COLO668 (cell line): ENCODE results near the gene NSF.
"Not testable (repeated sequence)": the region's sequence is repeated elsewhere in the genome, so short reads cannot be mapped to it uniquely, and the experiment has no call there.

Experiments
- DNase-seq: peaks from one replicate; lab custom pipeline; 2025; ENCODE audit not compliant: unreplicated experiment; lab: John Stamatoyannopoulos, UW

NSF gene

DNA sequence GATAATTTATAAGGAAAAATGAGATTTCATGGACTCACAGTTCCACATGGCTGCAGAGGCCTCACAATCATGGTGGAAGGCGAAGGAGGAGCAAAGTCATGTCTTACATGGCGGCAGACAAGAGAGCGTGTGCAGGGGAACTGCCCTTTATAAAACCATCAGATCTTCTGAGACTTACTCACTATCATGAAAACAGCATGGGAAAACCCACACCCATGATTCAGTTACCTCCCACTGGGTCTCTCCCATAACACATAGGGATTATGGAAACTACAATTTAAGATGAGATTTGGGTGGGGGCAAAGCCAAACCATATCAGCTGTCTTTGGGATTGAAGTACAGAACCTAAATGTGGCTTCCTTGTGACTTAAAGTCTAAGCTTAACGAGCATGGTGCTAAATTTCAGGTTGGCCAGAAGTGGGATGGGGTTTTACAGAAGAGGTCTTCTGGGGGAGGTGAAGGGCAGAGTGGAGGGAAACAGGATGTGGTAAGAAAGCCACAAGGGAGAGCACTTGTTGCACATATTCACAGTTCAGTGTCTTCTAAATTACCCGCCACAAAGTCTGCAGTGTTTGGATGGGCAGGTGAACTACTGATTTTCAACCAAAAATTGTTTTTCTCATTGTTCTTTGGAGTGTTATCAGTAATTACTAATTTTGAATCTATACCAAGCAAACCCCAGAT, 38.4 kb downstream of the NSF start:
- not testable (repeated sequence) for DNase-seq

DNA sequence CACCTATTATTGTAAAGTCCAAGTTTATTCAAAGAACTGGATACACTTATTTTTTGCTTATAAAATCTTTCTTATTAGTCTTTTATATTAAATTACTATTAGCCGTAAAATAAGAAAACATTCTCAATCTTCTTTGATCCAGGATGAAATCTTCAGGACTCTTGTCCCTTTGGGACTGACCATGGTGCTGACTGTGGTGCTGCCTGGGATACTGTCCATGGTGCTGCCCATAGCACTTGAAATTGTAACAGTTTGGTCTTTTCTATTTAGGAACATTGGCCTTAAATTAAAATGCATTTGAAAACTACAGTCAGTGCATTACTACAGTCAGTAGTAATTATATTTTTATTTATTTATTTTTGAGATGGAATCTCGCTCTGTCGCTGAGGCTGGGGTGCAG, 41.7 kb downstream of the NSF start:
- not testable (repeated sequence) for DNase-seq

DNA sequence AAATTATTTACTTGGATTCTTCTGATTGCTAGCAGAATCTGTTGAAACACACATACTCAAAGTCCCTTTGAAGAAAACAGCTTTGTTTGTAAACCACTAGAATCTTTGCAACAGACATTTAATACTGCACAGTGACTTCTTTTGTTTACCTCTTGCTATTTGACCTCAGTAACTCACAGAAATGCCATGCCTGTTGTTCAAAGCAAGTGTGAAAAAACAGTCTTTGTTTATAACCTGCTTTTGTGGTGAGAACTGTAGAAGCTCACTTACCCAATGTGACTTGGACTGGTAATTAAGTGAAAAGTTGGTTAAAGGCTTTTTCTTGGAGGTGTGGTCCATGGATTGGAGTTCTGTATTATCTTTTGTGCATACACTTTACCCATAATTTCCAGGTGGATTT, 44.4 kb downstream of the NSF start:
- DNase-seq, result not testable (repeated sequence)

DNA sequence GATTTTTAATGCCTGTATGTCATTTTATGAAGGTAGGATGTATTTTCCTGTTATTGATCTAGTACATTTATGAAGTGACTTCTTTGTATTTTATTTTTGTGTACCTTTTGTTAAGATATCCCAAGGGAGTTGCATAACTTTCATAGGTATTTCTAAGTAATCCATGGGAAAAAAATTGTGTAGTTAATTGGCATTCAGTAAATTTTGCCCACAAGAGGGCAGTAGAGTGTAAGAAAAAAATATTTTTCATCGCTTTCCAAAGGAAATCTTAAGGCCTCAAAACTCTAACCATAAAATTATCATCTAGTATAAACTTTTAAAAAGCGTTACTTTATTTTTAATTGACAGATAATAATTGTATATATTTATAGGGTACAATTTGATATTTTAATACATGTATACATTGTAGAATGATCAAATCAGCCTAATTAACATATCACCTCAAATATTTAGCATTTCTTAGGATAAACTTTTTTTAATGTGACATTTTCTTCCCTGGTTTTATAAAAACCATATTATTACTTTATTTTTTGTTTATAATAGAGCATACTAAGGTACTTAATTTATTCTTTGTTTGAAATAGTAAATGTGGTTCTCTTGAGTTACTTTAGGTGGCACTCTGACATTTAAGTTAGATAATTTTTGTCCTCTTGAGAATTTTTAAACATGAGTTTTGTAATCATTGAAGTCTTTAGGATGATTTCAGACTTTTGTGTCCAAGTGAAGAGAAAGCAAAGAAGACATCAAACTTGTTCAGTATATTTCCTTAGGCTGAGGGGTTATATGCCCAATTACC, 51.6 kb downstream of the NSF start:
- not testable (repeated sequence) for DNase-seq

DNA sequence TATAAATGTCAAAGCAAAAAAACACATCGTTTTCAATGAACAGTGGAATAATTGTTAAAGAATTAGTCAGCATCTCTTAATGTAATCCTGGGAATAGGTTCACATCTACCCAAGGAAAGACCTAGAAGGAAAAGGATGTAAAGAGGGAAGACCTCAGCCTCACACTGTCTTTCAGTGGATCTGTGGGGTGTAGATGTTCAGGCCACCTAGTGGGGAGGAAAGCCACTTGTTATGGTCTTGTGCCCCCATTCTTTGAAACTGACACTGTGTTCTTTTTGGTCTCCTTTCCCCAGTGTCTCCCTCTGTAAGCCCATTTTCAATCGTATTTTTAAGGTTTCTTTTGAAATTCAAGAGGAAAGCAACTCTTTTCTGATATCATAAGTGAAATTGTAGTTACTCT, 56.8 kb downstream of the NSF start:
- not testable (repeated sequence) for DNase-seq

DNA sequence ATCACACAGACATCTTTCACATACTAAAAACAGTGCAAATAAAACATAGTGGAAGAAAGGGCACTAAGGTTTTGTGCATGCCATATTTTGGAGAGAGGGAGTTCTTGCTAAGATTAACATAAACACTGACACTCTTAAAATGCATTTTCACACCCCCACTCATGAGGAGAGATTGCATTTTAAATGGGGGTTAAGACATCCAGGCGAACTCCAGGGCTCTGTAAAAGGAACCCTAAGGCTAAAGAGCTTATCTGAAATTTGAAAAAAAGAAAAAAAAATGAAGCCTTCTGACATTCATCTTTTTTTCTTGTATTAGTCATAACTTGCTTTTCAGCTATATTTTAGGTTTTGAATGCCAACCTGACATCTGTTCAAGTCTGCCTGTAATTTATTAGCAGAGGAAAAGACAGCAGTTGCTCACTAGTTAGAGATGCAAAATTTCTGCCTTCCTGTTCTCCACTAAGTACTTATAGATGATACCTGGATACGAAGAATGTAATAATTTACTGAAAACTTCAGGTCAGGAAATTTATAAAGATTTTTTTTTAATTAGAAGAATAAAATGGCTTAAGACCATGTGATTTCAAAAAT, 57.3 kb downstream of the NSF start:
- not testable (repeated sequence) for DNase-seq

DNA sequence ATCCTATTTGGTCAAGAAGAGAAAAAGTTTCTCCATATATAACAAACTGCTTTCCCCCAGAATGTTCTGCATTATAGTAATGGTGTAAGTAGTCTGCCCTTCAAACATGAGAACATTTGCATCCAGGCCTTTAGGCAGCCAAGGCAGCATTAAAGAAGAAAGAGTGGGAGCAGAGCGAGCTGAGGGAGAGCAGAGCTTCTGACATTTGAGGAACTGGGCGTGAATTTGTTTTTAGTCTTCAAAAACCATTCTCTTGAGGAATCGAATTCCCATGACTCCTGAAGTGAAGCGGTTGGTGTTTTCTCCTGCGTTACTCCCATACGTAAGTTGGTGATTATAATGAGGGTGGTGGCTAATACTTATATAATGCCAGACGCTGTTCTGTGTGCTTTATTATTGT, 58.8 kb downstream of the NSF start:
- not testable (repeated sequence) for DNase-seq

DNA sequence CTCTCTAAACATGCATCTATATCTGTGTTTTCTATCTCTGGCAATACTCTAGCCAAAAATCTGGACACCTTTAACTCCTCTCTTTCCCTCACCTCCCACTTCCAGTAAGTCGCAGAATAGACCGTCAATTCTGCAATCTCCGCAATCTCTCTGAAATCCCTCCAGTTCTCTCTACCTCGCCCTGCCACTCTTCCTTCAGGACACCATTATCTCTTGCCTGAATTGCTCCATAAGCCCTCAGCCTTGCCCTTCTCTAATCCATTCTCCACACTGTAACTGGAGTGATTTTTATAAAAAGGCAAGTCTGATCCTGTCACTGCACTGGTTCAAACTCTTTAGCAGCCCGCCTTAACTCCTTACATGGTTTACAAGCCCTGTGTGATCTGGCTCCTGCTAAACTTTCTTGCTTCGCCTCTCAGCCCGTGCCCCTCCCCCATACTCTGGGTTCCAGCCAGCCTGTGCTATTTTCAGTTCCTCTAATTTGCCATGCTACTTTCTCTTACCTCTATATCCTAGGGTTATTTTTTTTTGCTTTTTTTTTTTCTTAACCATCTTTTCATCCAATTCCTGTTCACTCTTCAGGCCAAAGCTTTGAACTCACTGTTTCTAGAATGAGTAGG, 61.7 kb downstream of the NSF start:
- not testable (repeated sequence) for DNase-seq

DNA sequence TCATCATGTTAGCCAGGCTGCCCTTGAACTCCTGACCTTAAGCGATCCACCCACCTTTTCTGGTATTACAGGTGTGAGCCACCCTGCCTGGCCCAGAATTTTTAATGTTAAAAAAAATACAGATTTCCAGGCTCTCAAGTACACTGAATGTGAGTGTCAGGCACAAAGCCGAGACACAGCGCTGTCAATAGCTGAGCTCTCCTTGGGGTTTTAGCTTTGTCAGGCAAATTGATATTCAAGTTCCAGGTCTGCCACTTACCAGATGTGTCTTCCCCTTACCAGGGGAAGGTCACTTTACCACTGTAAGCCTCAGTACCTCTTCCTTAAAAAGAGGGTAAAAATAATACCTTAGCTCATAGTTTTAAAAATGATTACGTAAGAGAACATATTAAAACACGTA, 67.8 kb downstream of the NSF start:
- not testable (repeated sequence) for DNase-seq

DNA sequence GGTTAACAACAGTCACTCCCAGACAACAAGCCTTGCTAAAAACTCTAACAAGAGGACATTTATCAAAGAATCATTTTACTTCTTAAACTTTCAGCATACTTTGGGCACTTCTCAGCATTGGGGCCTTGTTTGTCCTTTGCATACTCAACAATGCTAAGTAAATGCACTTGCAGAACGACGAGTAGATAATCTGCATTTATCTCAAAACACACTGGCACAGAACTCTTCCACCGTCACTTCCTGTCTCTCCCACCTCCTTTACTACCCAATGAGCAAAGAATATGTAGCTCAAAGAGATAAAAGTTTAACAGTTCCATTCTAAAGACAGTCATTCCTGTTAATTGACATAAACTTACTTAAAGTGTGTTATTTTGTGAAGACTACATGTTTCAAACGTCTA, 69.2 kb downstream of the NSF start:
- not testable (repeated sequence) for DNase-seq

DNA sequence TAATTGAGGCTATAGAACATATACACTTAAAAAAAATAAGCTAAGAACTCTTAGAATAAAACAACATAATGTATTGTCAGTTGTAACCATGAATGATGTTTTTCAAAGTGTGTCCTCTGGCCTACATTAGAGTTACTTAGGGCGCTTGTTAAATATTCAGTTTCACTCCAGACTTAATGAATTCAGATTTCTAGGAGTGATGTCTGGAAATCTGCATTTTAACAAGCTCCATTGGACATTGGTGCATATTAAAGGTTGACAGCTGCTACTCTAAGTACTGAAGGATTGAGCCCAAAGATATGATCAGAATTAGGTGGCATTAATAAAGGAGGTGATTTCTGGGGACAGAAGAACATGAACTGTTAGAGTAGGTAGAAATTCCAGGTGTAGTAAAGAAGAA, 72.7 kb downstream of the NSF start:
- not testable (repeated sequence) for DNase-seq

DNA sequence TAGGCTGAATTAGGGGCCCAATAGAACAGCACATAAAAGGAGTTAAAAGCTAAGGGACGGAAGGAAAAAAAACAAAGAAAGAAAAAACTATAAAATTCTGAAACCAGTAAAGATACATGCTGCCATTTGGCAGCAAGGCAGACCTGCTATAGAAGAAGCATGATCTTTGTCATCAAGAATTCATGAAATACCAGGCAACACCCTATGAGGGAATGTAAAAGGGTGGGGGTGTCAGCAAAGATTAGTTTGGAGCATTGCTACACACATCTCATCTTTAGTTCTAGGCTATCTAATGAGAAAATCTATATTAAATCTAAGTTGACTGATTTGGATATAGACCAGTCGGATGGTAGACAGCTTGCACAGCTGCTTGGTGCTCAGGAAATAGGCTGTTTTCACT, 73.1 kb downstream of the NSF start:
- DNase-seq, result not testable (repeated sequence)

DNA sequence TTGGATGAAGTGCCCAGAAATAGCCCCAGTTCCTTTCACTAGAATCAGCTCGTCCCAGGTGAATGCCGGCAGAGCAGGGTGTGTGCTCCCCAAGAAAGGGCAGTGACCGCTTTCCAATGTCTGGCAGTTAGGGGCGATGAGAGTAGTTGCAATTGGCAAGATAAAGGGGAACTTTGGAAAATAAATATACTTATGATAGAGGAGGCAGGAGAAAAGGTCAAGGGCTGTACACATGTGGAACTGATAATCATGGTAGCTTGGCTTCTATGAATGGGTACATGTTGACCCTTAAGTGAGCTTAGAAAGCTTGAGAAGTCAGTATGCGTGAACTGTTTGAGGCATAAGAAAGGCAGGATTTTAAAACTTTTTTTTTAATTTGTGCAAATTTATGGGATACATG, 75.5 kb downstream of the NSF start:
- not testable (repeated sequence) for DNase-seq

DNA sequence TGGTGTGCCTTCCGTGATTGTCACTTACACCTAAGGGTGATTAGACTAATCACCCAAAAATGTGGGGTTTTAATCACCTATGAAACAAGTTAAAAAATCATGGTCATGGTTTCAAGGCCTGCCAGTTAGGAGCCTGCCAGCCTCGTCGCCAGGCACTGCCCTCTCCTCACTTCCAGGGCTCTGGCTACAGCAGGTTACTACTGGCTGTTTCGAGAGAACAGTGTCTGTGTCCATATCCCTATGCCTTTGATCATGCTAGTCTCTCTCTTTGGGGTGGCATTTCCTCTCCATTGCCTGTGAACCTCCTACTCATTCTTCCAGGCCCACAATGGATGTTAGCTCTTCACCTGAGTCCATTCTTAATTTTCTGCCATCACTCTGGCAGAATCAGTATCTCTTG, 80.3 kb downstream of the NSF start:
- not testable (repeated sequence) for DNase-seq

DNA sequence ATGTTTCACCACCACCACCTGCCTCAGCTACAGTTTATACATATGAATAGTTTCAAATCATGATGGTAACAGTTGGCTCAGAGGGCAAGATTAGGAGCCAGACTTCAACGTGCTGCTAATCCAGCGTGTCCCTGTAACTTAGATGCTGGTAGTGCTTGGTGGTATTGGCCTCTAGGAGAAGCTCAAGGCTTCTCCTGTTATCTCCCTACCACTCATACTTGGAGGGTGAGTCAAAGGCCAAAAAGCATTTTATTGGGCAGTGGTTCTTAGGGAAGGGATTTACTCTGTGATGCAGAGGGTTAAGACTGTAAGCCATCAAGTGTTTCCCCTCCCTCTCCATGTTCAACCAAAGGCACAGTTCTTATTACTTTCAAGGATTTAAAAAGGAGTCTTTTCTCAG, 82.3 kb downstream of the NSF start:
- DNase-seq, result not testable (repeated sequence)

DNA sequence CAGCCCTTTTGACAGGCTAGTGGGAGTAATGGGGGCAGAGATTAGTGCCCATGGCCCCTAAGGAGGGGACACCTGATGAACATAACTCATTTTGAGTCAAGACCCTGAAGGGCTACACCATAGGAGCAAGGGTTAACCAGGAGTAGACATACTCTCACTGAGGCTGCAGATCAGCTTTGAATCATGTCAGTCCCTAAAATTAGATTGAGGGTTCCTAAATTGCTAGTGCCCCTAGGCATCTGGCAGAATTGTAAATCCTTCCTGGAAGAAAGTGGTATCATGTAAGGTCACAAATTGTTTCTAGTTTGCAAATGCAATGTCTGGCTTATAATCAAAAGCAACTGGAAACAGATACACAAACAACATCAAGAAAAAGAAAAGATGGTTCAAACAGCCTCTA, 87.3 kb downstream of the NSF start:
- not testable (repeated sequence) for DNase-seq

DNA sequence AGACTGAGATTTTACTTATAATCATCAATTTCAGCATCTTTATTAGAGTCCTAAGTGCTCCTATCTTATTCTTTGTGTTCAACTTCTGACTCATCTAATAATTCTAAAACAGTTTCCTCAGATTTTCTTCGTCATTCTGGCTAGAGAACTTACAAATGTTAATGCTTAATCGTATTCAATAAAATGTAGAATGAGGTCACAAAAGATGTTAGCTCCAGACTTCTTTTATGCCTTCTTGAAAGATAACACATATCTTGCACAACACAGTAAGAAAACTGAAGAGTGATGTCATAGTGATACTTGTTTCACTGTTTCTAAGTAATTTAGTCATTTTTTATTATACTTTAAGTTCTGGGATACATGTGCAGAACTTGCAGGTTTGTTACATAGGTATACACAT, 93.2 kb downstream of the NSF start:
- not testable (repeated sequence) for DNase-seq

DNA sequence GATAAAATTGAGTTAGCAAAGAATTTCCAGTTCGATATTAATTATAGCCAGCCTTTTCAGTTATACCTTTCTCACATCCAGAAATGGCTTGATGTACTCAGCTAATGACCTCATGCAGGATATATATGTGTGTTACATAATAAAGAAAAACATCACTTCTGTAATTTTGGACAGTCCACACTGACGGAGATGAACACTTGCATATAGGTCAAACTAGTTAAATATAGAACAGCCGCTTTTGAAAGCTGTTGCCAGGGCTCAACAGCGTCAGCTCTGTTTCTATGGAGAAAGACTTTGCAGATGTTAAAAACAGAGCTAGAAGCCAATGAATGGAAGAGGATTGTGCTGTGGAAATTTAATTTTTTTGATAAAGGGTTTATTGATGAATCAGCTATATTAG, 94.8 kb downstream of the NSF start:
- DNase-seq, result not testable (repeated sequence)

DNA sequence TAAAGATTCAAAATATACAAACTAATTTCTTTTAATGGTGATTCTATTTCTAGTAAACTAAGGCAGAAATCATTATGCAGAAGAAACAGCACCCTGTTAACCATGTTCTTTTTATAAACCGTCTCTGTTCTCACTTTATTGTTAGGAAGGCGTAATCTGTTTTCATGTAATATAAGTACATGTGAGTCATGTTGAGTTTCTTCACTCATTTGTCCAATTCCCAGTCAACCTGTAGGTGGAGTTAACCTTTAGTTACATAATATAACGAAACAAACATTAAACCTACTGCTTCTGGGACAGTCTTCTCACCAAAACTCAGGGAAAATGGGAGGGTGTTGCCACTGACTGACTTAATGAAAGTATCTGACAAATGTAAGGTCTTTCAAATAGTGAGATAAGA, 101.7 kb downstream of the NSF start:
- DNase-seq, result not testable (repeated sequence)

DNA sequence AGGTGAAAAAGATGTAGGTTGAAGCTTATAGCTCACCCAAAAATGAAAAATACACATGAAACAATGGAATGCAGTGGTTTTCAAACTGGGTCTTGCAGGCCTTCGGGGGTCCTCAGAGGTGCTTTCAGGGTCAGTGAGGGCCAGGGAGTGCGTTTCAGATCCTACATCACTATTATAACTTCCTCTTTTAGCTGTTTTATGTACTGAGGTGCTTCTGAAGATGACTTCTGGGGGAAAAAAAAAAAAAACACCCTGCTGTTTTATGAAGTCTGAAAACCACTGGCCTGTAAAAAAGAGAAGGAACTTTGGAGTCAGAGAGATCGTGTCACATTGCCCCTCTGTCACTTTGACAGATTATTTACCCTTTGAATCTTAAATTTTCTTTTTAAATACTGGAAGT, 102.8 kb downstream of the NSF start:
- not testable (repeated sequence) for DNase-seq

DNA sequence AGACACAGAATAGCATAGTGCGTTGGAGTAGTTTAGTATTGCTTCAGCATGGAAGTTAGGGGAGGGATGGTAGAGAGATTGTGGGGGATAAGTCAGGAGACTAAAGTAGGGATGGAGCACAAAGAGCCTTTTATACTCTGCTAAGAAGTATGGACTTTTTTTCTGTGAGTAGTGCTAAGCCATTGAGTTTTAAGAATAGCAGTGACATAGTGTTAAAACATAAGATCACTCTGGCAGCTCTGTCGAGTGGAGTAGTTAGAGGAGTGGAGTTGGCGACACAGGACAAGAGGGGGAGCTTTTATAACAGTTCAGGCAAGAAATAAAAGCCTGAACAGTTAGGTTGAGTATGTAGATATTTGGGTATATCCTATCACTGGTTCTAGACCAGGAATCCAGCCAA, 106.1 kb downstream of the NSF start:
- DNase-seq, result not testable (repeated sequence)

DNA sequence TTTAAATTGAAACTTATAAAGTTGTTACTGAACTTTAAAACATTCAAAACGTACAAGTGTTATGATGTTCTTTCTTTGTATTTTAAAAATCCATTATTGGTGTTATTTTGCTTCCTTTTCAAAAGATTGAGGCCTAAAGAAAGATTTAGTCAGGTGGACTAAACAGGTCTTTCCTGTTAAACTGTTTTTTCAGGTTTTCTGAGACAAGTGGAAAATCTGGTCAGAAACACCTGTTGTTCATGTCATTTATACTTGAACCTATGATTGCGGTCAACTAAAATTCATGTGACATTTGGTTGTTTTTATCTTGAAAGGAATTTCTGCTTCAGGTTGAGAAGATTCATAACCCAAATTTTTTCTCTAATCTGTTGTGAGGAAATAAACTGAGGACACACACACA, 108.5 kb downstream of the NSF start:
- DNase-seq, result not testable (repeated sequence)
